Subcutaneous abdominal adipose tissue (tissue), 5 donors: ENCODE results near the gene RHBDL3.
"Not testable (repeated sequence)": the region's sequence is repeated elsewhere in the genome, so short reads cannot be mapped to it uniquely, and the experiment has no call there.

ENCODE experiments used
- H3K27ac ChIP-seq: one replicate; pipeline ENCODE4 v1.7.0; 2013; ENCODE audit warnings: low read depth, mild to moderate bottlenecking, inconsistent platforms, low read length, moderate library complexity
- H3K27me3 ChIP-seq, 5 donors: one replicate each; pipeline ENCODE4 v1.7.0; 2013; ENCODE audit warnings: low read length in 5 of 5, inconsistent platforms in 1 of 5; ENCODE audit not compliant: control insufficient read depth in 5 of 5, insufficient read depth in 4 of 5
- H3K36me3 ChIP-seq, 5 donors: one replicate each; pipeline ENCODE4 v1.7.0; 2013; ENCODE audit warnings: low read length in 5 of 5; ENCODE audit not compliant: control insufficient read depth in 5 of 5, insufficient read depth in 5 of 5
- H3K4me1 ChIP-seq, 5 donors: one replicate each; pipeline ENCODE4 v1.7.0; 2013; ENCODE audit warnings: low read length in 5 of 5, mild to moderate bottlenecking in 3 of 5, moderate library complexity in 1 of 5; ENCODE audit not compliant: control insufficient read depth in 5 of 5, insufficient read depth in 5 of 5
- H3K4me3 ChIP-seq, 5 donors: one replicate each; pipeline ENCODE4 v1.7.0; 2013; ENCODE audit warnings: low read length in 5 of 5, low read depth in 1 of 5
- H3K9ac ChIP-seq, 5 donors: one replicate each; pipeline ENCODE4 v1.7.0; 2013; ENCODE audit warnings: low read length in 5 of 5, mild to moderate bottlenecking in 4 of 5, moderate library complexity in 3 of 5
- H3K9me3 ChIP-seq, 5 donors: one replicate each; pipeline ENCODE4 v1.7.0; 2013; ENCODE audit warnings: low read length in 5 of 5; ENCODE audit not compliant: control insufficient read depth in 5 of 5
- donor health status: healthy.
- donor health status: healthy.
- donor health status: healthy.
- donor health status: healthy.
- donor health status: healthy.

Gene RHBDL3

DNA sequence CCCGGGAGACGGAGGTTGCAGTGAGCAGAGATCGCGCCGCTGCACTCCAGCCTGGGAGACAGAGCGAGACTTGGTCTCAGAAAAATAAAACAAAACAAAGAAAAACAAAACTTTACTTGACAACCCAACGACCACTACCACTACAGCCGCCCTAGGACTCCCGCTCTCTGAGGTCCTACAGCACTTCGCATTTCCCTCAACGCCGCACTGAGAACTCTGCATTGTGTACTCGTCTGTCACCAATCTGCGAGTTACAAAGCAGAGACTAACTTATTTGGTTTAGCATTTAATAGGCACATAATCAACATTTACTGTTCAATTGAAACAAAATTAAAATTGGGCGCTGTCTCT lies 83.8 kb downstream of the RHBDL3 start:
- no peaks in the 10 kb centered on the region for H3K9me3 ChIP-seq
- peak overlapping the region; percentile 100 for H3K27ac ChIP-seq
- no peaks in the 10 kb centered on the region for H3K27me3 ChIP-seq
- peak overlapping the region; percentile 87 to 100 (median 98) for H3K4me3 ChIP-seq
- peak overlapping the region; percentile 98 to 100 (median 100) for H3K9ac ChIP-seq
- peaks cover 0 to 12% (median 6%) of the 10 kb centered on the region in 5 donors for H3K36me3 ChIP-seq
- peaks cover 1 to 39% (median 37%) of the 10 kb centered on the region in 5 donors for H3K4me1 ChIP-seq

DNA sequence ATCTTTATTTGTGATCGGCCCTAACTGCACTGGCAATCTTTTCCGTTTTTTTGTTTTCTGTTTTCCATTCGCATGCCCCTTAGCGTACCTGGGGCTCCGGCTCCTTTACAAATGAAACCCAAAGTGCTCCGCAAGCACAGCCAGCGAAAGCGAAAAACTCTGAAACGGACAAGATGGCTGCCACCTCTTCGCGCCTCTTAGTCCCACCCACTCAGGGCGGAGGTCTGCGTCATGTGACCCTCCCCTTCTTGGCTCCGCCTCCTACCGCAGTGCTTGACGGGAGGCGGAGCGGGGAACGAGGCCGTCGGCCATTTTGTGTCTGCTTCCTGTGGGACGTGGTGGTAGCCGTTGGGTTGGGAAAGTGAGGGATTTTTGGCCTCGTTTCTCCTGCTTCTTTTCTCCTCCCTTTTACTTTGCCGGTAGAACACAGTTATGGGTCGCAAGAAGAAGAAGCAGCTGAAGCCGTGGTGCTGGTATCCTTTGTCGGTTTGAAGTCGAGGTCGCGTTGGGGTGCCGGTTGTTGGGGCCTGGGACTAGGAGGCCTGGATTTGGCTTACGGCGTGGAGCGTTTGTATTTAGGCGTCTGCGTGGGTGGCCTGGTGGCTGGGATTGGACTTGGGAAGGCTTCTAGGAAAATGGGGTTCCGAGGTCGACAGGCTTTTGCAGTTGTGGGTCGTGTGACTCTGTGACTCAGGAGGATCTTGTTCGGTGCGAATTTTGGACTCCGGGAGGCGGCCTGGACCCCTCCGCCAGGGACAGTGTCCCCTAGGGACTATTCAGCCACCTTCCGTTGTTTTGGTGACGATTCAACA lies 84.4 kb downstream of the RHBDL3 start, which contains the start of gene ZNF207:
ZNF207 (plus strand) TSS at position 304 of the 812 bp plus-strand sequence; CDS start at position 433, 129 bp downstream.
- Histone ChIP-seq H3K36me3 (peaks cover 0 to 17% (median 10%) of the 10 kb centered on the region in 5 donors), H3K9me3 (no peaks in the 10 kb centered on the region), H3K27ac (peak within 1 kb of the TSS; percentile 100), H3K4me1 (peaks cover 1 to 45% (median 43%) of the 10 kb centered on the region in 5 donors), H3K27me3 (no peaks in the 10 kb centered on the region), H3K9ac (peak within 1 kb of the TSS; percentile 98 to 100 (median 100)), H3K4me3 (peak within 1 kb of the TSS; percentile 87 to 100 (median 98))

- no peaks in the 10 kb centered on the region for H3K9me3 ChIP-seq
- H3K4me3 ChIP-seq, result peak overlapping the region; percentile 87 to 100 (median 98)
- H3K4me1 ChIP-seq, result peaks cover 1 to 53% (median 51%) of the 10 kb centered on the region in 5 donors
- H3K27ac ChIP-seq, result peak overlapping the region; percentile 100
- H3K27me3 ChIP-seq, result no peaks in the 10 kb centered on the region
- peaks cover 4 to 25% (median 13%) of the 10 kb centered on the region in 5 donors for H3K36me3 ChIP-seq
- peak overlapping the region; percentile 98 to 100 (median 100) for H3K9ac ChIP-seq
Observed at GRCh38 chr17:32350666-32351418, 85.2 kb downstream of the RHBDL3 start.

DNA sequence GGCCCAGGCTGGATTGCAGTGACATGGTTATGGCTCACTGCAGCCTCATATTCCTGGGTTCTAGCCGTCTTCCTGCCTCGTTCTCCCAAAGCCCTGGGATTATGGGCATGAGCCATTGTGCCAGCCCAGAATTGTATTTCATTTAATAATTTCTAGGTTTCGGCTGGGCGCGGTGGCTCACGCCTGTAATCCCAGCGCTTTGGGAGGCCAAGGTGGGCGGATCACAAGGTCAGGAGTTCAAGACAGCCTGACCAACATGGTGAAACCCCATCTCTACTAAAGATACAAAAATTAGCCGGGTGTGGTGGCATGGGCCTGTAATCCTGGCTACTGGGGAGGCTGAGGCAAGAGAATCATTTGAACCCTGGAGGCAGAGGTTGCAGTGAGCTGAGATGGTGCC lies 87.1 kb downstream of the RHBDL3 start:
- peak overlapping the region; percentile 44 to 100 (median 88) for H3K4me3 ChIP-seq

GRCh38 chr17:32355649-32356377 lies 90.2 kb downstream of the RHBDL3 start:
- Histone ChIP-seq H3K4me3 (peak overlapping the region in 1 of 5 donors; percentile 40), H3K4me1 (peaks cover 1 to 57% (median 53%) of the 10 kb centered on the region in 5 donors), H3K27me3 (no peaks in the 10 kb centered on the region), H3K36me3 (peaks cover 13 to 58% (median 37%) of the 10 kb centered on the region in 5 donors), H3K27ac (peak overlapping the region; percentile 58), H3K9ac (peak overlapping the region in 1 of 5 donors; percentile 4), H3K9me3 (no peaks in the 10 kb centered on the region)

More for the DNA sequence above, 87.1 kb downstream of the RHBDL3 start:
- not testable (repeated sequence) for H3K9me3 ChIP-seq, H3K27me3 ChIP-seq, H3K9ac ChIP-seq
- Histone ChIP-seq H3K36me3 (peaks cover 7 to 31% (median 18%) of the 10 kb centered on the region in 5 donors), H3K27ac (peak overlapping the region; percentile 100), H3K4me1 (peaks cover 1 to 65% (median 62%) of the 10 kb centered on the region in 5 donors)

- H3K4me3 ChIP-seq, result no peak overlapping the region
- H3K4me1 ChIP-seq, result peaks cover 1 to 56% (median 52%) of the 10 kb centered on the region in 5 donors
- H3K36me3 ChIP-seq, result peaks cover 18 to 63% (median 42%) of the 10 kb centered on the region in 5 donors
- H3K9ac ChIP-seq, result no peak overlapping the region
- no peaks in the 10 kb centered on the region for H3K9me3 ChIP-seq
- peak overlapping the region; percentile 58 for H3K27ac ChIP-seq
- H3K27me3 ChIP-seq, result no peaks in the 10 kb centered on the region
Observed at GRCh38 chr17:32356378-32356743, 90.7 kb downstream of the RHBDL3 start.

DNA sequence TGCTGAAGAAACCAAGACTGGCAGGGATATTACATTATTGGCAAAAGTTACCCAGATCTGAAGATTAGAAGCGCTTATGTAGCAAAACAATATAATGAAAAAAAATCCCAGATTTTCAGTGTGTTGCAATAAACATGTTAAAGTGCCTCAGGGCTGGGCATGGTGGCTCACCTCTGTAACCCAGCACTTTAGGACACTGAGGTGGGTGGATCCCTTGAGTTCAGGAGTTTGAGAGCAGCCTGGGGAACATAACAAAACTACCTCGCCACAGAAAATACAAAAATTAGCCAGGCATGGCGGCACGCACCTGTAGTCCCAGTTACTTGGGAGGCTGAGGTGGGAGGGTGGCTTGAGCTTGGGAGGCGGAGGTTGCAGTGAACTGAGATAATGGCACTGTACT lies 91.1 kb downstream of the RHBDL3 start:
- Histone ChIP-seq H3K9ac (no peak overlapping the region), H3K27me3 (no peaks in the 10 kb centered on the region), H3K27ac (no peak overlapping the region), H3K4me1 (peaks cover 1 to 52% (median 48%) of the 10 kb centered on the region in 5 donors), H3K4me3 (no peak overlapping the region), H3K36me3 (peaks cover 22 to 67% (median 46%) of the 10 kb centered on the region in 5 donors), H3K9me3 (no peaks in the 10 kb centered on the region)

DNA sequence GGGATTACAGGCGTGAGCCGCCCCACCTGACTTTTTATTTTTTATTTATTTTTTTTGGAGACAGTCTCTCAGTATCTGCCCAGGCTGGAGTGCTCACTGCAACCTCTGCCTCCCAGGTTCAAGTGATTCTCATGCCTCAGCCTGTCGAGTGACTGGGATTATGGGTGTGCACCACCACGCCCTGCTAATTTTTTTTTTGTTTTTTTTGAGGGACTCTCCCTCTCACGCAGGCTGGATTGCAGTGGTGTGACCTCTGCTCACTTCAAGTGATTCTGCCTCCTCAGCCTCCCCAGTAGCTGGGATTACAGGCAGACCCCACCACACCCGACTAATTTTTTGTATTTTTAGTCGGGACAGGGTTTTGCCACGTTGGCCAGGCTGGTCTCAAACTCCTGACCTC lies 92.0 kb downstream of the RHBDL3 start:
- Histone ChIP-seq H3K9me3 (no peaks in the 10 kb centered on the region), H3K9ac (no peak overlapping the region), H3K4me3 (no peak overlapping the region), H3K36me3 (peaks cover 26 to 76% (median 51%) of the 10 kb centered on the region in 5 donors), H3K4me1 (peaks cover 0 to 43% (median 40%) of the 10 kb centered on the region in 5 donors), H3K27me3 (no peaks in the 10 kb centered on the region), H3K27ac (no peak overlapping the region)

- Histone ChIP-seq H3K9ac (no peak overlapping the region), H3K4me3 (no peak overlapping the region), H3K4me1 (peaks cover 0 to 9% (median 7%) of the 10 kb centered on the region in 5 donors), H3K36me3 (peaks cover 37 to 85% (median 73%) of the 10 kb centered on the region in 5 donors), H3K27me3 (no peaks in the 10 kb centered on the region), H3K27ac (no peak overlapping the region), H3K9me3 (no peaks in the 10 kb centered on the region)
Observed at GRCh38 chr17:32361270-32361669, 95.6 kb downstream of the RHBDL3 start.
